ENCODE data around the gene NALCN. TPM values are rescaled to one million over a fixed set of nuclear protein-coding genes. Genes with fewer than 3 reads are reported as not detected.
A peak's percentile ranks its signal among the peaks of the same experiment; 100 is the strongest.

The NALCN gene
- total and polyA plus RNA-seq, 4 donors = 0.09 to 0.92 (median 0.18) TPM

- TF ChIP-seq ZBTB33 (IDR thresholded peaks at IDR 0.05) = no peak
- TF ChIP-seq HNF4A (conservative IDR thresholded peaks at IDR 0.05) = no peak
- TF ChIP-seq SP1 (IDR thresholded peaks at IDR 0.05) = no peak
- no peak for TF ChIP-seq FOXA1 (IDR thresholded peaks at IDR 0.05)
- no peak for TF ChIP-seq RAD21 (IDR thresholded peaks at IDR 0.05)
- TF ChIP-seq FOXA2 (IDR thresholded peaks at IDR 0.05) = no peak
Observed at GRCh38 chr13:101331731-101332130, 84.6 kb downstream of the NALCN start (continued).

GRCh38 chr13:101327871-101328270 is 88.4 kb downstream of the NALCN start:
- Histone ChIP-seq H3K4me1 (ENCODE audit: control insufficient read depth in 4 of 4, insufficient read depth in 4 of 4, low read length in 3 of 4) (no peaks in the 10 kb centered on the region), H3K27ac (ENCODE audit: low read depth in 1 of 2, low read length in 2 of 2) (no peak overlapping the region), H3K9ac (ENCODE audit: low read depth in 1 of 2, low read length in 2 of 2) (no peak overlapping the region), H3K36me3 (ENCODE audit: control insufficient read depth in 4 of 4, insufficient read depth in 3 of 4, low read depth in 1 of 4, low read length in 3 of 4) (no peaks in the 10 kb centered on the region), H3K27me3 (ENCODE audit: control insufficient read depth in 4 of 4, insufficient read depth in 4 of 4, low read length in 3 of 4) (peaks cover 0 to 3% (median 0%) of the 10 kb centered on the region in 4 donors), H3K4me3 (ENCODE audit: low read depth in 1 of 3, low read length in 3 of 3) (no peak overlapping the region), H3K9me3 (ENCODE audit: control insufficient read depth in 4 of 4, low read length in 3 of 4) (no peaks in the 10 kb centered on the region)
- DNase-seq (ENCODE audit: low spot score) = no peak
- WGBS = 49% methylated on average over 3 of the region's 3 CpGs
- no peak for TF ChIP-seq MAX (IDR thresholded peaks at IDR 0.05)
- peak; percentile 37 for TF ChIP-seq NR2F2 (IDR thresholded peaks at IDR 0.05)

- Histone ChIP-seq H3K27me3 (ENCODE audit: control insufficient read depth in 4 of 4, insufficient read depth in 4 of 4, low read length in 3 of 4) (peaks cover 0 to 3% (median 0%) of the 10 kb centered on the region in 4 donors), H3K4me1 (ENCODE audit: control insufficient read depth in 4 of 4, insufficient read depth in 4 of 4, low read length in 3 of 4) (no peaks in the 10 kb centered on the region), H3K36me3 (ENCODE audit: control insufficient read depth in 4 of 4, insufficient read depth in 3 of 4, low read depth in 1 of 4, low read length in 3 of 4) (no peaks in the 10 kb centered on the region), H3K27ac (ENCODE audit: low read depth in 1 of 2, low read length in 2 of 2) (no peak overlapping the region), H3K9me3 (ENCODE audit: control insufficient read depth in 4 of 4, low read length in 3 of 4) (no peaks in the 10 kb centered on the region), H3K9ac (ENCODE audit: low read depth in 1 of 2, low read length in 2 of 2) (no peak overlapping the region), H3K4me3 (ENCODE audit: low read depth in 1 of 3, low read length in 3 of 3) (no peak overlapping the region)
- 54% methylated on average over 4 of the region's 4 CpGs for WGBS
- DNase-seq (ENCODE audit: low spot score) = no peak
- TF ChIP-seq JUND (IDR thresholded peaks at IDR 0.05) = no peak
- peak; percentile 31 for TF ChIP-seq NR2F2 (IDR thresholded peaks at IDR 0.05)
Observed at GRCh38 chr13:101326710-101327109, 89.6 kb downstream of the NALCN start.

GRCh38 chr13:101325423-101325822 is 90.9 kb downstream of the NALCN start:
- TF ChIP-seq MAX (IDR thresholded peaks at IDR 0.05) (no peak), SP1 (IDR thresholded peaks at IDR 0.05) (no peak), GABPA (IDR thresholded peaks at IDR 0.05 in 1 of 2, conservative IDR thresholded peaks at IDR 0.05 in 1 of 2) (no peak)
- 13% methylated on average over 3 of the region's 3 CpGs for WGBS
- H3K27me3 ChIP-seq (ENCODE audit: control insufficient read depth in 4 of 4, insufficient read depth in 4 of 4, low read length in 3 of 4) = peaks cover 0 to 3% (median 0%) of the 10 kb centered on the region in 4 donors

GRCh38 chr13:101323601-101324000 is 92.7 kb downstream of the NALCN start:
- Histone ChIP-seq H3K36me3 (ENCODE audit: control insufficient read depth in 4 of 4, insufficient read depth in 3 of 4, low read depth in 1 of 4, low read length in 3 of 4) (no peaks in the 10 kb centered on the region), H3K4me3 (ENCODE audit: low read depth in 1 of 3, low read length in 3 of 3) (no peak overlapping the region), H3K27me3 (ENCODE audit: control insufficient read depth in 4 of 4, insufficient read depth in 4 of 4, low read length in 3 of 4) (peaks cover 0 to 3% (median 0%) of the 10 kb centered on the region in 4 donors), H3K9me3 (ENCODE audit: control insufficient read depth in 4 of 4, low read length in 3 of 4) (no peaks in the 10 kb centered on the region), H3K4me1 (ENCODE audit: control insufficient read depth in 4 of 4, insufficient read depth in 4 of 4, low read length in 3 of 4) (no peaks in the 10 kb centered on the region), H3K27ac (ENCODE audit: low read depth in 1 of 2, low read length in 2 of 2) (no peak overlapping the region), H3K9ac (ENCODE audit: low read depth in 1 of 2, low read length in 2 of 2) (no peak overlapping the region)
- DNase-seq (ENCODE audit: low spot score) = no peak
- TF ChIP-seq ZBTB33 (IDR thresholded peaks at IDR 0.05) (no peak), SP1 (IDR thresholded peaks at IDR 0.05) (no peak), REST (IDR thresholded peaks at IDR 0.05) (no peak), FOXA2 (IDR thresholded peaks at IDR 0.05) (no peak)

More at GRCh38 chr13:101325423-101325822, 90.9 kb downstream of the NALCN start:
- no peak overlapping the region for H3K4me3 ChIP-seq (ENCODE audit: low read depth in 1 of 3, low read length in 3 of 3)
- no peaks in the 10 kb centered on the region for H3K36me3 ChIP-seq (ENCODE audit: control insufficient read depth in 4 of 4, insufficient read depth in 3 of 4, low read depth in 1 of 4, low read length in 3 of 4)
- DNase-seq (ENCODE audit: low spot score) = no peak
- H3K9ac ChIP-seq (ENCODE audit: low read depth in 1 of 2, low read length in 2 of 2) = no peak overlapping the region
- no peaks in the 10 kb centered on the region for H3K4me1 ChIP-seq (ENCODE audit: control insufficient read depth in 4 of 4, insufficient read depth in 4 of 4, low read length in 3 of 4)
- H3K9me3 ChIP-seq (ENCODE audit: control insufficient read depth in 4 of 4, low read length in 3 of 4) = no peaks in the 10 kb centered on the region
- no peak overlapping the region for H3K27ac ChIP-seq (ENCODE audit: low read depth in 1 of 2, low read length in 2 of 2)

Data from liver (tissue), 9 donors.